Neural cell (in vitro differentiated cells): Measurements from ENCODE around the gene ARHGEF12. TPM values are rescaled to one million over a fixed set of nuclear protein-coding genes. Genes with fewer than 3 reads are reported as not detected.
A peak's percentile ranks its signal among the peaks of the same experiment; 100 is the strongest.

ENCODE experiments used
- H2AFZ ChIP-seq: fragments of 200-600, 300-800 bp; sonication (generic), shearing (Covaris generic); 2 replicates; pipeline ENCODE4 v1.6.0; 2014; ENCODE audit warnings: low read depth, mild to moderate bottlenecking, antibody characterized with exemption, low read length, moderate library complexity
- H3F3A ChIP-seq: fragments of 200-600 bp; shearing (Covaris generic); 2 replicates; pipeline ENCODE4 v1.6.1; 2016; ENCODE audit warnings: mild to moderate bottlenecking, moderate library complexity, mixed read lengths, antibody characterized with exemption, low read length; ENCODE audit not compliant: insufficient read depth, poor library complexity, severe bottlenecking
- H3K27ac ChIP-seq: fragments of 200-600, 300-800 bp; sonication (generic), shearing (Covaris generic); 2 replicates; pipeline ENCODE4 v1.5.1; 2014; ENCODE audit warnings: mild to moderate bottlenecking, low read length, moderate library complexity
- H3K27me3 ChIP-seq: fragments of 300-800, 200-600 bp; sonication (generic), shearing (Covaris generic); 2 replicates; pipeline ENCODE4 v1.6.0; 2014; ENCODE audit warnings: mild to moderate bottlenecking, low read depth, low read length, moderate library complexity; ENCODE audit not compliant: insufficient read depth
- H3K36me3 ChIP-seq: fragments of 300-800, 200-600 bp; sonication (generic), shearing (Covaris generic); 2 replicates; pipeline ENCODE4 v1.5.1; 2014; ENCODE audit warnings: mild to moderate bottlenecking, antibody characterized with exemption, low read length, moderate library complexity; ENCODE audit not compliant: insufficient read depth
- H3K4me2 ChIP-seq: fragments of 300-800, 200-600 bp; sonication (generic), shearing (Covaris generic); 2 replicates; pipeline ENCODE4 v1.6.0; 2014; ENCODE audit warnings: mild to moderate bottlenecking, low read length
- H3K4me3 ChIP-seq: fragments of 300-800, 200-600 bp; sonication (generic), shearing (Covaris generic); 2 replicates; pipeline ENCODE4 v1.5.1; 2014; ENCODE audit warnings: mild to moderate bottlenecking, low read length, moderate library complexity
- H3K79me2 ChIP-seq: fragments of 200-600 bp; shearing (Covaris generic); replicated peaks from 2 replicates; pipeline ENCODE4 v1.6.0; 2014; ENCODE audit warnings: mild to moderate bottlenecking, low read length, moderate library complexity; ENCODE audit not compliant: insufficient read depth
- H3K9ac ChIP-seq: fragments of 300-800, 200-600 bp; sonication (generic), shearing (Covaris generic); 2 replicates; pipeline ENCODE4 v1.6.1; 2016; ENCODE audit warnings: mild to moderate bottlenecking, low read length, mixed read lengths
- H3K9me2 ChIP-seq: fragments of 200-600 bp; shearing (Covaris generic); 2 replicates; pipeline ENCODE4 v1.6.1; 2016; ENCODE audit warnings: mild to moderate bottlenecking, low read length, mixed read lengths; ENCODE audit not compliant: insufficient read depth
- H3K9me3 ChIP-seq: fragments of 200-600, 300-800 bp; sonication (generic), shearing (Covaris generic); 2 replicates; pipeline ENCODE4 v1.6.1; 2016; ENCODE audit warnings: mild to moderate bottlenecking, mixed run types, low read length, moderate library complexity, mixed read lengths
- H4K20me1 ChIP-seq: fragments of 200-600 bp; shearing (Covaris generic); 2 replicates; pipeline ENCODE4 v1.6.1; 2016; ENCODE audit warnings: mild to moderate bottlenecking, mixed run types; ENCODE audit not compliant: insufficient read depth
- CTCF ChIP-seq: fragments of 450-650 bp; IDR thresholded peaks from 2 replicates; pipeline ENCODE4 v1.5.1; 2014; ENCODE audit warnings: antibody characterized with exemption, mild to moderate bottlenecking, moderate library complexity; ENCODE audit not compliant: poor library complexity, severe bottlenecking
- EP300 ChIP-seq: fragments of 450-650 bp; conservative IDR thresholded peaks from 2 replicates; pipeline ENCODE4 v1.6.1; 2014; ENCODE audit warnings: antibody characterized with exemption, mild to moderate bottlenecking, moderate library complexity; ENCODE audit not compliant: poor library complexity, severe bottlenecking
- EZH2 ChIP-seq: fragments of 200-600, 300-800 bp; shearing (Covaris generic), sonication (generic); IDR thresholded peaks from 2 replicates; pipeline ENCODE4 v1.6.1; 2014; ENCODE audit warnings: antibody characterized with exemption, low read length, borderline replicate concordance, mild to moderate bottlenecking; ENCODE audit not compliant: insufficient read depth, poor library complexity, severe bottlenecking
- MXI1 ChIP-seq: fragments of 450-650 bp; conservative IDR thresholded peaks from 2 replicates; pipeline ENCODE4 v1.6.1; 2014; ENCODE audit warnings: antibody characterized with exemption, mild to moderate bottlenecking; ENCODE audit not compliant: poor library complexity, severe bottlenecking
- POLR2AphosphoS5 ChIP-seq: IDR thresholded peaks from 2 replicates; pipeline ENCODE4 v1.6.1; 2012
- RAD21 ChIP-seq: fragments of 450-650 bp; conservative IDR thresholded peaks from 2 replicates; pipeline ENCODE4 v1.6.1; 2014; ENCODE audit warnings: antibody characterized with exemption, mild to moderate bottlenecking, moderate library complexity
- REST ChIP-seq: IDR thresholded peaks from 2 replicates; pipeline ENCODE4 v1.6.1; 2012; ENCODE audit warnings: borderline replicate concordance
- SMC3 ChIP-seq: fragments of 450-650 bp; conservative IDR thresholded peaks from 2 replicates; pipeline ENCODE4 v1.6.1; 2014; ENCODE audit warnings: antibody characterized with exemption, mild to moderate bottlenecking, moderate library complexity; ENCODE audit not compliant: poor library complexity
- TAF1 ChIP-seq: IDR thresholded peaks from 2 replicates; pipeline ENCODE4 v1.6.1; 2012; ENCODE audit warnings: low read depth
- polyA plus RNA-seq: library from polyadenylated mRNA; depleted of rRNA; stranded (reverse); fragments of >200 nt; gene quantifications from 2 replicates; pipeline ENCODE4 v1.2.3, GENCODE V29; 2014

The ARHGEF12 gene
- polyA plus RNA-seq, 1 donor from 2014 or later = 93.4 TPM

GRCh38 chr11:120334332-120334731 lies 1.9 kb upstream of the ARHGEF12 start:
- H4K20me1 ChIP-seq = no peaks in the 10 kb centered on the region
- no peaks in the 10 kb centered on the region for H3K9me3 ChIP-seq
- H3K9ac ChIP-seq = no peak overlapping the region
- H3K79me2 ChIP-seq = peaks cover 21% of the 10 kb centered on the region
- no peak overlapping the region for H3K27ac ChIP-seq
- H3K9me2 ChIP-seq = no peaks in the 10 kb centered on the region
- H3K4me2 ChIP-seq = no peak overlapping the region
- TF ChIP-seq TAF1 (no peak), MXI1 (no peak), RAD21 (no peak), EP300 (no peak), SMC3 (no peak), POLR2AphosphoS5 (no peak), REST (no peak), EZH2 (no peak), CTCF (no peak)
- H3K36me3 ChIP-seq = no peaks in the 10 kb centered on the region
- H3F3A ChIP-seq = no peaks in the 10 kb centered on the region
- no peak overlapping the region for H3K4me3 ChIP-seq
- H2AFZ ChIP-seq = no peak overlapping the region
- no peaks in the 10 kb centered on the region for H3K27me3 ChIP-seq

- H2AFZ ChIP-seq = no peak overlapping the region
- no peaks in the 10 kb centered on the region for H3K9me3 ChIP-seq
- H3K79me2 ChIP-seq = peaks cover 27% of the 10 kb centered on the region
- H3K9me2 ChIP-seq = no peaks in the 10 kb centered on the region
- H3K36me3 ChIP-seq = no peaks in the 10 kb centered on the region
- peak overlapping the region; percentile 77 for H3K9ac ChIP-seq
- H3K27ac ChIP-seq = no peak overlapping the region
- no peaks in the 10 kb centered on the region for H4K20me1 ChIP-seq
- TF ChIP-seq CTCF = peak; percentile 78
- no peak for TF ChIP-seq EP300
- peak; percentile 75 for TF ChIP-seq RAD21
- TF ChIP-seq REST = no peak
- TF ChIP-seq POLR2AphosphoS5 = no peak
- peak; percentile 81 for TF ChIP-seq SMC3
- peak overlapping the region; percentile 84 for H3K4me2 ChIP-seq
- H3F3A ChIP-seq = no peaks in the 10 kb centered on the region
- no peaks in the 10 kb centered on the region for H3K27me3 ChIP-seq
- peak overlapping the region; percentile 84 for H3K4me3 ChIP-seq
These were observed 1.2 kb upstream of the ARHGEF12 start for GRCh38 chr11:120334894-120335462.
